Esophagus squamous epithelium (tissue), 5 donors: ENCODE measurements around the gene MYL3. TPM values are rescaled to one million over a fixed set of nuclear protein-coding genes. Genes with fewer than 3 reads are reported as not detected.

ENCODE experiments used
- DNase-seq: peaks from one replicate; lab custom pipeline; 2025; lab: John Stamatoyannopoulos, UW
- H3K27ac ChIP-seq, 4 donors: fragments of 200-600 bp; sonication (generic); one replicate each; pipeline ENCODE4 v1.5.1; 2016 to 2019; ENCODE audit warnings: mild to moderate bottlenecking in 1 of 4
- H3K27me3 ChIP-seq, 4 donors: fragments of 200-600 bp; sonication (generic); 1 replicate in 3 of 4; 2 replicates in 1 of 4; pipeline versions ENCODE4 v1.5.1 to v1.6.0; 2017 to 2021; ENCODE audit warnings: antibody characterized with exemption in 1 of 4
- H3K36me3 ChIP-seq, 3 donors: fragments of 200-600 bp; sonication (generic); one replicate each; pipeline ENCODE4 v1.5.1; 2016 to 2019
- H3K4me1 ChIP-seq, 3 donors: fragments of 200-600 bp; sonication (generic); one replicate each; pipeline ENCODE4 v1.5.1; 2017 to 2019
- H3K4me3 ChIP-seq, 4 donors: fragments of 200-600 bp; sonication (generic); 1 replicate in 3 of 4; 2 replicates in 1 of 4; pipeline ENCODE4 v1.5.1; 2016 to 2019; ENCODE audit warnings: mild to moderate bottlenecking in 2 of 4, moderate library complexity in 1 of 4
- H3K9me3 ChIP-seq, 3 donors: fragments of 200-600 bp; sonication (generic); one replicate each; pipeline ENCODE4 v1.5.1; 2016 to 2019
- POLR2A ChIP-seq, 4 donors: fragments of 450-650 bp; IDR thresholded peaks; one replicate each; pipeline ENCODE4 v1.6.1; 2017; ENCODE audit warnings: antibody characterized with exemption in 4 of 4, mild to moderate bottlenecking in 4 of 4, moderate library complexity in 3 of 4
- WGBS, 2 donors: methylation state at CpG; one replicate each; pipeline ENCODE4 v1.1.5; 2018; 5-methylcytosine and 5-hydroxymethylcytosine counted together
- intact Hi-C: fragments of 100-400 bp; cut with DNase I; formaldehyde crosslinking; loops from one replicate; pipeline ENCODE4 v1.15.0; 2022
- total RNA-seq, 4 donors: library from RNA; depleted of rRNA; stranded (reverse); fragments of >200 nt; gene quantifications; one replicate each; pipeline ENCODE4 v1.1.0, GENCODE V29; 2016
- TF ChIP-seq, protein P1 (sequence below), 6 experiments: fragments of 450-650 bp in 4 of 6; fragments of 200-600 bp in 2 of 6; sonication (generic) in 2 of 6; IDR thresholded peaks; one replicate each; pipeline ENCODE4 v1.5.1; 2016 to 2019; ENCODE audit warnings: antibody characterized with exemption in 6 of 6, mild to moderate bottlenecking in 4 of 6, moderate library complexity in 4 of 6
- donor health status: DM: yes; HTN: yes; CAD: no.

The MYL3 gene
- total RNA-seq, 4 donors from 2014 or later, result 0.38 to 1.1 TPM; not detected in 2

DNA sequence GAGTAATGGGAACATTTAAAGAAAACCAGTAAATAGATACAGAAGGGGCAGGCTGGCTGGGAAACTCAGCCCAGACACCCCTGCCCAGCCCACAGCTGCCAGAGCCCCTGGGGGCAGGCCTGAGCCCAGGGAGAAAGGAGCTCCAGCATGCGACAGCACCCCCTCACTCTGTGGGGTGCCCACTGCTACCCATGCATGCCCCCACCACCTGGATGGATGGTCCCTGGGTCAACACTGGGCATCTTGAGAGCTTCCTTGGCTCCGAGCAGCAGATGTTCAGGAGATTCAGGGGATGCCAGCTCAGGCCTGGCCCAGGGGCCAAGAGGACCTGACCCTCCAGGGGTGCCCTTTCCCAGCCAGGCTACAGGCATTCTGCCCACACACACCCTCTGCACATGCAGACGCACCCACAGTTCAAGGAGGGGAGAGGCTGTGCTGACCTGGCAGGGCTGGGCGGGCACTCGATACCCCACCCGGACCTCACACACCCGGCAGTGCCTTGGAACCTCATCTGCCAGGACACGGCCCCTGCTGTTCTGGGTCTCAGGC, 45.8 kb upstream of the MYL3 start:
- Histone ChIP-seq H3K27me3 (peaks cover 0 to 7% (median 0%) of the 10 kb centered on the region in 4 donors), H3K27ac (no peak overlapping the region), H3K4me1 (peaks cover 16 to 33% (median 17%) of the 10 kb centered on the region in 3 donors), H3K4me3 (no peak overlapping the region), H3K9me3 (no peaks in the 10 kb centered on the region), H3K36me3 (no peaks in the 10 kb centered on the region)
- intact Hi-C loops, result no loop called here
- no peak for TF ChIP-seq POLR2A (IDR thresholded peaks at IDR 0.05)
- TF ChIP-seq, protein P1, sequence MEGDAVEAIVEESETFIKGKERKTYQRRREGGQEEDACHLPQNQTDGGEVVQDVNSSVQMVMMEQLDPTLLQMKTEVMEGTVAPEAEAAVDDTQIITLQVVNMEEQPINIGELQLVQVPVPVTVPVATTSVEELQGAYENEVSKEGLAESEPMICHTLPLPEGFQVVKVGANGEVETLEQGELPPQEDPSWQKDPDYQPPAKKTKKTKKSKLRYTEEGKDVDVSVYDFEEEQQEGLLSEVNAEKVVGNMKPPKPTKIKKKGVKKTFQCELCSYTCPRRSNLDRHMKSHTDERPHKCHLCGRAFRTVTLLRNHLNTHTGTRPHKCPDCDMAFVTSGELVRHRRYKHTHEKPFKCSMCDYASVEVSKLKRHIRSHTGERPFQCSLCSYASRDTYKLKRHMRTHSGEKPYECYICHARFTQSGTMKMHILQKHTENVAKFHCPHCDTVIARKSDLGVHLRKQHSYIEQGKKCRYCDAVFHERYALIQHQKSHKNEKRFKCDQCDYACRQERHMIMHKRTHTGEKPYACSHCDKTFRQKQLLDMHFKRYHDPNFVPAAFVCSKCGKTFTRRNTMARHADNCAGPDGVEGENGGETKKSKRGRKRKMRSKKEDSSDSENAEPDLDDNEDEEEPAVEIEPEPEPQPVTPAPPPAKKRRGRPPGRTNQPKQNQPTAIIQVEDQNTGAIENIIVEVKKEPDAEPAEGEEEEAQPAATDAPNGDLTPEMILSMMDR (IDR thresholded peaks at IDR 0.05), result no peak
- no peak for DNase-seq
- WGBS, 2 donors, result 26 to 32% methylated on average over 6 of the region's 8 CpGs

- TF ChIP-seq POLR2A (IDR thresholded peaks at IDR 0.05), result no peak
- TF ChIP-seq, protein P1 (IDR thresholded peaks at IDR 0.05), result peak in 5 of 6 experiments; percentile 17 to 37 (median 29)
- DNase-seq, result no peak
- H3K9me3 ChIP-seq, result no peaks in the 10 kb centered on the region
- intact Hi-C loops, result no loop called here
- no peak overlapping the region for H3K27ac ChIP-seq
- H3K4me1 ChIP-seq, result peaks cover 16 to 27% (median 17%) of the 10 kb centered on the region in 3 donors
- no peak overlapping the region for H3K4me3 ChIP-seq
- peaks cover 0 to 7% (median 0%) of the 10 kb centered on the region in 4 donors for H3K27me3 ChIP-seq
- no peaks in the 10 kb centered on the region for H3K36me3 ChIP-seq
- 46 to 52% methylated on average over 20 to 24 of the region's 24 CpGs for WGBS, 2 donors
These were observed 45.2 kb upstream of the MYL3 start for GRCh38 chr3:46908294-46908985.

- DNase-seq, result no peak
- no peak overlapping the region for H3K4me3 ChIP-seq
- H3K27ac ChIP-seq, result no peak overlapping the region
- H3K9me3 ChIP-seq, result no peaks in the 10 kb centered on the region
- no peaks in the 10 kb centered on the region for H3K36me3 ChIP-seq
- peaks cover 0 to 7% (median 0%) of the 10 kb centered on the region in 4 donors for H3K27me3 ChIP-seq
- WGBS, 2 donors, result 8 to 22% methylated on average over 1 of the region's 1 CpG
- TF ChIP-seq, protein P1 (IDR thresholded peaks at IDR 0.05), result no peak
- TF ChIP-seq POLR2A (IDR thresholded peaks at IDR 0.05), result no peak
- intact Hi-C loops, result no loop called here
- peaks cover 16 to 24% (median 17%) of the 10 kb centered on the region in 3 donors for H3K4me1 ChIP-seq
These were observed 44.7 kb upstream of the MYL3 start for GRCh38 chr3:46907960-46908293.

DNA sequence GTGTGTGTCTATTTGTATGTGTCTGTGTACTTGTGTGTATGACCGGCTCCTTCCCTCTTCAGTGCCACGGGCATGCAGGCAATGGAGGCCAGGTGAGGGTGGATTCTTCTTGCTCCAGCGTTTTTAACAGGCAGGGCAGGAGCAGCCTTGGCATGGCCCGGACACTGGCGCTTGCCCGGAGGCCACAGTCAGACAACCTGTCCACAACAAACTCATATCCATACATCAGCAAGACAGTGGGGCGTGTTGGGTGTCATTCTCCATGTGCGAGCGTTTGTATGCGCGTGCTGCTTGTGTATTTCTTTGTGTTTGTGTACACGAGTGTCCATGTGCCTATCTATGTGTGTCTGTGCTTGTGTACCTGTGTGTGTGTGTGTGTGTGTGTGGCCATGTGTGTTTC, 44.0 kb upstream of the MYL3 start:
- intact Hi-C loops, result no loop called here
- H3K4me3 ChIP-seq, result no peak overlapping the region
- DNase-seq, result no peak
- H3K36me3 ChIP-seq, result no peaks in the 10 kb centered on the region
- no peak overlapping the region for H3K27ac ChIP-seq
- H3K4me1 ChIP-seq, result peaks cover 16 to 24% (median 17%) of the 10 kb centered on the region in 3 donors
- no peaks in the 10 kb centered on the region for H3K9me3 ChIP-seq
- peaks cover 0 to 7% (median 0%) of the 10 kb centered on the region in 4 donors for H3K27me3 ChIP-seq
- TF ChIP-seq, protein P1 (IDR thresholded peaks at IDR 0.05), result no peak
- TF ChIP-seq POLR2A (IDR thresholded peaks at IDR 0.05), result no peak
- WGBS, 2 donors, result 64 to 83% methylated on average over 9 to 12 of the region's 12 CpGs

DNA sequence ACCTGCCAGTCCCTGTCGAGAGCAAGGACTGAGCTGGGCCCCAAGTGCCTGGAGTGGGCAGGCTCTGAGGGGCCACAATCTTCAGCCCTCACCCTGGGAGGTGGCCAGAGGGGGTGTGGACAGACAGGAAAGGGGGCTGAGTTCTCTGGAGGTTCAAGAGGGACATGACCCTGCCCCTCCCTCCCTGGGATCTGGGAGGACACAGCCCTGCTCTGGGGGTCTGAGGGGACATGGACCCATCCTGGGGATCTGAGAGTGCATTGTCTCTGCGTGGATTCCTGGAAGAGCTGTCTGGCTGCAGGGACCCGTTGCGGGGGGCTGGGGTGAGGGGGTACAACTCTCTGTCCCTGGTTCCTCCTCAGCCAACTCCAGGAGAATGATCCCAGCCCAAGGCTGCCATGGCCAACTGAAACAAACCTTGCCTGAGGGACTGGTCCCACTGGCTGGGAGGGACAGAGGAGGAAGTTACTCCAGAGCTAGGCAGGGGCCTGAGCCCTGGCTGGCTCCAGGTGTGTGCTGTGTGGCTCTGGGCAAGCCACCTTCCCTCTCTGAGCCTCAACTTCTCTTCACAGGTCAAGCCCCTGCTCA, 43.3 kb upstream of the MYL3 start:
- intact Hi-C loops, result no loop called here
- Histone ChIP-seq H3K27ac (no peak overlapping the region), H3K27me3 (peaks cover 0 to 7% (median 0%) of the 10 kb centered on the region in 4 donors), H3K9me3 (no peaks in the 10 kb centered on the region), H3K4me3 (no peak overlapping the region), H3K36me3 (no peaks in the 10 kb centered on the region), H3K4me1 (peaks cover 16 to 24% (median 17%) of the 10 kb centered on the region in 3 donors)
- DNase-seq, result no peak
- no CpG with 5 or more reads among the region's 4 CpGs for WGBS, 2 donors
- TF ChIP-seq POLR2A (IDR thresholded peaks at IDR 0.05), result no peak
- TF ChIP-seq, protein P1 (IDR thresholded peaks at IDR 0.05), result no peak
